ENCODE results near the gene SLC6A12.
"Not testable (repeated sequence)": the region's sequence is repeated elsewhere in the genome, so short reads cannot be mapped to it uniquely, and the experiment has no call there.

Gene SLC6A12

DNA sequence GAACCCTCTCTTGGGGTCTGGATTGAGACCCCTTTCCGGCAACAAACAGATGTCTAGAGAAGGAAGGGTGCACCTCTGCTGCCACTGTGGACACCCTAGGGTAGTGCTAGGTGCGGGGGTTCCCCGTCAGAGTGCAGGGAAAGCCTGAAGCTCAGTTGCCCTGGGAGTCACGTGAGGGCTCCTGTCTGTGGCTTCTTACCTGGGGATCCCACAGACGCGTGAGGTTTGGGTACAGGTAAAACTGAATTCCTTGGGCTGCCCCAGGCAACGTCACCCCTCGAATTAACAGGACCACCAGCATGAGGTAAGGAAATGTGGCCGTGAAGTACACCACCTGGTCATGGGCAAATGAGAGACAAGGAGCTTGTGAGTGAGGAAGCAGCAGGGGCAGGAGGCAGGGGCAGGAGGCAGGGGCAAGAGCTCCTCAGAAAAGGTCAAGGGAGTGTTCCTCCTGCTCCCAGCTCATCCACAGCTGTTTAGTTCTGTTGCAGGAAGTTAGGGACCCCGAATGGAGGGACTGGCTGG is 21.0 kb upstream of the SLC6A12 start:
- no peak for DNase-seq (ENCODE audit: low read depth)

DNA sequence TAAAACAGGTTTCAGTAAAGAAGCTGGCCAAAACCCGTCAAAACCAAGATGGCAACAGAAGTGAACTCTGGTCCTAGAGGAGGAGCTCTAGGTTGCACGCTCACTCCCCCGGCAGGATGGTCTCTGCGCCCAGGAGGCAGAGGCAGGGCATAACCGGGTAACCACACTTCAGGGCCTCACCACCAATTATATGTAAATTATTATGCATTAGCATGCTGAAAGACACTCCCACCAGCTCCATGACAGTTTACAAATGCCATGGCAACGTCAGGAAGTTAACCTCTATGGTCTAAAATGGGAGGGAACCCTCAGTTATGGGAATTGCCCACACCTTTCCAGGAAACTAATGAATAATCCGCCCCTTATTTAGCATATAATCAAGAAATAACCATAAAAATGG is 20.1 kb upstream of the SLC6A12 start:
- DNase-seq (ENCODE audit: low read depth): no peak

GRCh38 chr12:233615-233968 is 19.6 kb upstream of the SLC6A12 start:
- no peak for DNase-seq (ENCODE audit: low read depth)

GRCh38 chr12:232731-233614 is 19.0 kb upstream of the SLC6A12 start:
- no peak for DNase-seq (ENCODE audit: low read depth)

DNA sequence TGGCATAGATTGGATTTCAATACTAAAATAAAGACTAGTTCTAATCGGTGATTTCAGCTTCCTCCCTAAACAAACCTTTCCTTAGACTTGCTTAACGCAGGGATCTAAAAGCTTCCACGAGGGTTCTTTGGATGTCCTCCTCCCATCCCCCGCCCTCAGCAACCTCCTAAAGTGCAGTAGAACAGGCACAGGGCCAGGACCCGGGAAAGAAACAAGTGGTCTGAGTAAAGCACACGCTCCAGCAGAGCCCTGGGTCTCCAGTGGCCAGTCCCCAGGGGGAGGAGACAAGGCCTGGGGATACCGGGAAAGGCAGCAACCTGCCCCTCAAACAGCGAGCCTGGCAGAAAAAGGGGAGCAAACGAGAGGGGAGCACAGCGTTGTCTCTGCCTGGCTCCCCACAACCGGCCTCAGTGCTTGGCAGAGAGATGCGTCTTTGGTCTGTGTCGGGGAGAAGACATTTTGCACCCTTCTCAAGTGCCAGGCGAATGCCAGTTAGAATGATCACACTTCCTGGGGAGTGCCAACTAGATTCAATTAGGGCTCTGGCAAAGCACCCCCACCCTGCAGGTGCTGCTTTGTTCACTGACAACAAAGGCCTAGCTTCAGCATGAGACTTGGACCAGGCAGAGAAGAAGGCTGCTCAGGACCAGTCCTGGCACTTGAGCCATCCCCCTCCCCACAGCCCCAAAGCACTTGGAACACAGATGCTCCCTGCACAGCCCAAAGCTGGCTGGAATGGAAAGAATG is 17.1 kb upstream of the SLC6A12 start:
- no peak for DNase-seq (ENCODE audit: low read depth)

- no peak for DNase-seq (ENCODE audit: low read depth)
Measured at GRCh38 chr12:229441-230191, 15.7 kb upstream of the SLC6A12 start.

DNA sequence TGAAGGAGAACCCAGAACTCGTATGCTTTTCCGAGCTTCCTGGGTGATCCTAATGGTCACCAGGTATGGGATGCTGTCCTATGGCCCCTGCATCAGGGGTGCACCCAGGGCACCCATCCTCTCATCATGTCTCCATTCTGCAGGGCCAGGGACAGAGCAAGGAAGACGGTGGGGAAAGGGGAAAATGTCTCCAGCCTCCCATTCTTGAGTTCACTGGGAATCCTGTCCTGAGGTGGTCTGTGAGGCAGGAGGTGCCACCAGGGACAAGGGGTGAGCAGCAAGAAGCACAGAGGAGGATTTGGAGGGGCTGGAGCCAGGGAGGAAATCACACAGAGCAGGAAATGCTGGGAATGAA is 14.9 kb upstream of the SLC6A12 start:
- DNase-seq (ENCODE audit: low read depth): no peak

DNA sequence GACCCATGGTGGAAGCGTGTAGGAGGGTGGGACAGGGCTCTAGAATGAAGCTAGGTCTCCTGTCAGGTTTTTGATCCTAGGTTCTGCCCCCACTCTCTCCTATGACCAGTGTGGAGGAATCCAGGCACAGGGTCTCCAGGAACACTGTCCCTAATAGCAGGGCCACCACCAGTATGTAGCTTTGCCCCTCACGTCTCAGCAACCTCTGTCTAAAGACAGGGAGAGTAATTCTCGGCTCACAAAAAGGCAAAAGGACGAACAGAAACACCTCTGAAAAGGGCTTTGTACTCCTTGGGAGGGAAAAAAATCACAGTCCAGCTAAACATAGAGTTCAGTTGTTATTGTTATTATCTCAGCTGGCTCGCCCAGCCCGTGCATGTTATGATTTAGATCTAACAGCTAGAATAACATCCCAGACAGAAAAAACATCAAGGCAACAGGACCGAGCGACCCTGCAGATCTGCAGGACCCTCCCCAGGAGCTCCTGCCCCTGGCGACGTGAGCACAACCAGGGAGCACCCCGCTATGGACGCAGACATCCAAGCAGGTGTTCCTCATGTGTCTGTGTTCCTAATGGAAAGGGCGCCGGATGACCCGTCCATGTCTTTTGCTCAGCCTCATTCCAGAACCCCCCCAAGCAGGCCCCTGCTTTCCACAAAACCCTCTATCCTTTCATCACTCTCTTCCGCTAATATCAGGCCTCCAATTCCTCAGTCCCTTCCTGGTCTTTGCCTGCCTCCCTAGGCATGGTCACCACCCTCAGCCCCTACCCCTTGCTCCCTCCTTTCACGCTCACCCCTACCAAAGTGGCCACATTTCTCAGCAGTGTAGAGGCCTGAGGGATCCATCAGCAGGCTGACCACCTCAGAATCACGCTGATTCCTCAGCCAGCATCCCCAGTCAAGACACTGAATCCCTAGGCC is 14.2 kb upstream of the SLC6A12 start:
- DNase-seq (ENCODE audit: low read depth): no peak

DNA sequence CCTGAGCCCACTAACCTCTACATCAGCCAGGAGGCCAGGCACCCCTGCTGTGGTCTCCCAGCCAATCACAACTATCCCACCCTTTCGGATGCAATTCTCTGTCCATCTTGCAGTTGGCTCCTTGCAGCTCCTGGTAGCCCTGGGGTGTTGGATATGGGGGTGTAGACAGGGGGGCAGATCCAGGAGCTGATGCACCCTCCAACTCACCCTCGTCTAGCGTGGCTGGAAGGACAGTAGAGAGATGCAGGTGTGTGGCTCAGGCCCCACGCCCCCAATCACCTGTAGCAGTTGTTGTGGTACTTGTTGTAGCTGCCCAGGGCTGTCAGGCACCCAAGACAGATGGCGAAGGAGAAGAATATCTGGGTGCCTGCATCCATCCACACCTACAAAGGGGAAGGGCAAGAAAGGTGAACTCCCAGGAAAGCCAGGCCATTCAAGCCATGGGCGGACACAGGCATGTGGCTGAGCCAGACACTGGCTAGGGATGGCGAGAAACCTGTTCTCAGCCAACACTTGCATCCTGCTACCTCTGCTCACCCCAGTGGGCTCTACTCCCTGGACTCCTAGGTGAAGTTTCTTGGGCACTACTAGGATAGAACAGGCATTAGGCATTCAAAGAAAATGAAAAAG is 13.4 kb upstream of the SLC6A12 start:
- DNase-seq (ENCODE audit: low read depth): no peak

- DNase-seq (ENCODE audit: low read depth): no peak
Measured at GRCh38 chr12:226401-226800, 12.4 kb upstream of the SLC6A12 start.

DNA sequence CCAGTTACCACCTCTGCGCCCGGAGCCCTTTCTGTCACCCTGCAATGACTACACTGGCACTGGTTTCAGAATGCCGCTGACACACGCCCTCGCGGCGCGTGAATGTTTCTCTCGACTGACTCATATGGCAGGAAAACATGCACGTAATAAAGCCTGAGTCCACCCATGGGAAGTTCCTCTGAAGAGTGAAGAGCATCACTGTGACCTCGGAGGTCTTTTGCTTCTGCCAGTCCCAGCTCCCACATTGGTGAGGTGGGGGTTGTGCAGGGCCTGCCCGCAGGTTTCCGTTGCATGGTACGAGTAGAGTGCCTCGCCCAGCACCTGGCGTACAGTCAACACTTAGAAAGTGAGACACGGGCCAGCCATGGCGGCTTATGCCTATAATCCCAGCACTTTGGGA is 11.1 kb upstream of the SLC6A12 start:
- no peak for DNase-seq (ENCODE audit: low read depth)

DNA sequence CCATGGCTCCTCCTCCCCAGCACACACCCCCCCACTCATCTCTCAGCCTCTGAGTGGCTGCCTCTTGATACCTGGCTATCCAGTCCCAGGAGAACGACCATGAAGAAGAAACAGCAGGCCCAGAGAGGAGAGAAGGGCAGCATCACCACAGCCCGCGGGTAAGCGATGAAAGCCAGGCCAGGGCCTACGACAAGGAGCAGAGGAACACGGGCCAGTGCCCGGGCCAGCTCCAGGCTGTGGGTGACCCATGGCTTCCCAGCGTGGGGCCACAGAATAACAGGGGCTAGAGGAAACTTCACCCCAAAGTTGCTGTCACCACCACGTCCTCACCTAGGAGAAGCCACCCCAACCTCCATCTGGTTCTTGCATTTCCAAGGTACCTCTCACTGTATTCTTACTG is 10.4 kb upstream of the SLC6A12 start:
- DNase-seq (ENCODE audit: low read depth): no peak

- no peak for DNase-seq (ENCODE audit: low read depth)
Measured at GRCh38 chr12:223841-224240, 9.9 kb upstream of the SLC6A12 start.

DNA sequence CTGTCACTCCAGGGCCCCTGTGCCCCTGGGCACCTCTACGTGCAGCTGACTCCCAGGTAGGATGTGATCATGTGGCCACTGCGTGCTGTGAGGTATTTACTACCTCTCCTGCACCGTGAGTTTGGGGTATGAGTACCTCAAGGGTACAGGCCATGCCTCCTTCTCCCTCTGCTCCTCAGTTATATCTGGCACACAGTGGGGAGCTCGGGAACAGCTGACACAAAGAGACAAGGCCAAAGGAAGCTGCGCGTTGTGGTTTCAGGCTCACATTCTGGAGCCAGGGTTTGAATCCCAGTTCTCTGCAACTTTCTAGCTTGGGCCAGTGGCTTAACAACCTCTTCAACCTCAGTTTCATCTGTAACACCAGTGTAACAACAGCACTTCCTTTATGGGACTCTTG is 7.8 kb upstream of the SLC6A12 start:
- no peak for DNase-seq (ENCODE audit: low read depth)

DNA sequence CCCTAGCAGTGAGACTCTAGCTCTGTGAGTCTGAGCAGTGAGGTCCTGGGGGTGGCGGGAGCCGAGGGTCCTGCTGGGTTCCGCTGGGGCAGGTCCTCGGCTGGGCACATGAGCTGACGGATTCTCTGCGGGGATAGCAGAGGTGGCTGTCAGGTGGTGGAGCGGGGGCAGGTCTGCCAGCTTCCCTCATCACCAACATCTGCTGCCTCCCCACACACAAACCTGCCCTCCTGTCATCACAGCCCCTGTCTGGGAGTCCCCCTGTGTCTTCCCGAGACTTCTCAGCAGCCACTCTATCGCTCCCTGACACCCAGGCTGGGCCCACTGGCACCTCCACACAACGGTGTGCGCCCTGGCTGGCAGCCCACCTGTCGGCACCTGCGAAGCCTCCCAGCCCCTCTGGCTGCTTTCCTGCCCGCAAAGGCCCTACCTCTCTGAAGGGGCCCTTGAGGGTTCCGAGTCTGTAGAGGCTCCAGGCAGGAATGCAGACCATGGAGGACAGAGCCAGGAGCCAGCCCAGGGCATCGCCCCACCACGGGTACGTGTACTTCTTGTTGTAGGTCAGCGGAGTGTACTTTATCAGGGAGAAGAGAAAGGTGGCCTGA is 7.1 kb upstream of the SLC6A12 start:
- DNase-seq (ENCODE audit: low read depth): no peak

DNA sequence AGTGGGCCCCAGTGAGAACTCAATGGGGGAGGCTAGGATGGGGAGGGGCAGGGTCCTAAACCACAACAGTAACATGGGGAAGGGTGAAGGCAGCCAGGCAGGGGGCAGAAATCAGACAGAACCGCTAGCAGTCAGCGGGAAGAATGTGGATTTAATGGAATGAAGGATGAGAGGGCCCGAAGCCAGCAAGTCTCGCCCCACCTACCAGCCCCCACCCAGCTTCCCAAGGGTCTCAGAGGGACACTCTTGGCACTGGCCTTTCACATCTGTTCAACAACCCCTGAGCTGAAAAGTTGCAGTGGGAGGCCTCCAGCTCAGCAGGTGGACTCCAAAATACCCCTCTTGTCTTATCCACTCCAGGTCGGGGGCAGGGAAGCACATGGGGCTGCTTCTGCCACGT is 6.5 kb upstream of the SLC6A12 start:
- no peak for DNase-seq (ENCODE audit: low read depth)

- DNase-seq (ENCODE audit: low read depth): no peak
Measured at GRCh38 chr12:219891-220352, 6.0 kb upstream of the SLC6A12 start.

DNA sequence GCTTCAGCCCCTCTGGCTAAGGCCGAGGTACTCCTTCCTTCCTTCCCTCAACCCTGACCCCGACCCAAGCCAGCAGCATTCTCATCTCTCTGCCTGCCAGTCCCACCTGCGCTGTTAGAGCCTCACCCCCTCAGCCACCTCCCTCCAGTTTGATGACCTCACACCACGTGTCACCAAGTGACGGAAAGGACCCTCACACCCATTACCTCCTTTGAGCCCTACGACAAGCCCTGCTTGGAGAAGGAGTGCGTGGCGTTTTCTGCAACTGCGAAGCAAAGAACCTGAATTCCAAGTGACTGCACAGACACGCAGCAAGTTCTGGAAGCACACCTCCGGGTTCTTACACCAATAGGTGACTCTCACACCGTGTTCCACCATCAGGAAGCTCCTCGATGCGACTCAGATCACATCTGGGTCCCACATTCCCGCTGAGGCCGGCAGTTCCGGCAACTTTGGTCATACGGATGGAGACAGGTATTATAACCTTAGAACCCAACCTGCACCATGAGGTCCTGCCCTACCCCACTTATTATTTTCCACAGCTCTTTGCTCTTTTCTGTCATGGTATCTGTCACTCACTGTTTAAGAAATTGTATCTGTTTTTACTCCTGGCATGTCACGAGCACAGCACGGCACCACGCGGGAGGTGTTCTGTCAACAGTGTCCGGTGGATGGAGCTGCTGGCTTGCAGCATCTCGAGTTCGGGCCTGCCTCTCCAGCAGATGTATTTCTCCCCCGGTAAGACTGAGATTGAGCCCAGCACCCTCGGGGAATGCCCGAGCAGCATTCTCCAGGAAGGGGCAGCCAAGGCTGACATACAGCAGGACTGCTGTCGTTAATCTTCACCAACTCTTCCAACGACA is 5.0 kb upstream of the SLC6A12 start:
- no peak for DNase-seq (ENCODE audit: low read depth)

- DNase-seq (ENCODE audit: low read depth): no peak
Measured at GRCh38 chr12:218221-218620, 4.3 kb upstream of the SLC6A12 start.

DNA sequence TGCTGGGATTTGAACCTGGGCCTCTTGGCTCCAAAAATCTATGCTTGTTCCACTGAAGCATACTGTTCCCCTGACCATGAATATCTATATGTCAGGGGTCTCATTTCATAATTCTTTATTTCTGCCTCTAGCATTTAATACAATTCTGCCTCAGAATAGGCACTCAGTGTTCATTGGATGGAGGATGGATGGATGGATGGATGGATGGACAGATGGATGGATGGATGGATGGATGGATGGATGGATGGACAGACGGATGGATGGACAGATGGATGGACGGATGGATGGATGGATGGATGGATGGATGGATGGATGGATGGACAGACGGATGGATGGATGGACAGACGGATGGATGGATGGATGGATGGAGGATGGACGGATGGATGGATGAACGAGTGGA is 3.1 kb upstream of the SLC6A12 start:
- not testable (repeated sequence) for DNase-seq (ENCODE audit: low read depth)
